Breast epithelium (tissue), 3 donors: Measurements from ENCODE around the gene NAT16.

Experiments
- CTCF ChIP-seq, 3 donors: fragments of 450-650 bp; IDR thresholded peaks; one replicate each; pipeline ENCODE4 v1.5.1; 2016 to 2017; ENCODE audit warnings: antibody characterized with exemption in 3 of 3, mild to moderate bottlenecking in 3 of 3, moderate library complexity in 3 of 3
- POLR2A ChIP-seq: fragments of 450-650 bp; IDR thresholded peaks from one replicate; pipeline ENCODE4 v1.6.1; 2016; ENCODE audit warnings: antibody characterized with exemption, mild to moderate bottlenecking, moderate library complexity
- POLR2AphosphoS5 ChIP-seq, 3 donors: sonication (generic); formaldehyde crosslinking; IDR thresholded peaks; one replicate each; pipeline ENCODE4 v1.6.1; 2017; ENCODE audit warnings: antibody characterized with exemption in 3 of 3

GRCh38 chr7:101180130-101180755, at the start of gene NAT16:
- no peak for TF ChIP-seq POLR2AphosphoS5 (IDR thresholded peaks at IDR 0.05)
- no peak for TF ChIP-seq CTCF (IDR thresholded peaks at IDR 0.05)
- no peak for TF ChIP-seq POLR2A
